Heart right ventricle (tissue), 16 donors: ENCODE data around the gene CCDC186. TPM values are rescaled to one million over a fixed set of nuclear protein-coding genes. Genes with fewer than 3 reads are reported as not detected.
A peak's percentile ranks its signal among the peaks of the same experiment; 100 is the strongest.
"Not testable (repeated sequence)": the region's sequence is repeated elsewhere in the genome, so short reads cannot be mapped to it uniquely, and the experiment has no call there.

Experiments used
- ATAC-seq, 8 donors: fragments of 200-7000 bp; cut with Tn5 transposase; one replicate each; pipeline ENCODE4 v1.9.1; 2020; ENCODE audit warnings: mild to moderate bottlenecking in 8 of 8, moderate library complexity in 8 of 8, moderate number of reproducible peaks in 1 of 8
- DNase-seq, 2 donors: peaks; one replicate each; pipeline ENCODE4 v3.0.0-alpha.2; 2020
- H3K27ac ChIP-seq, 10 donors: fragments of 200-600 bp; sonication (generic) in 2 of 10; one replicate each; pipeline versions ENCODE4 v1.5.0 to v1.8.0; 2020 to 2022; ENCODE audit warnings: mild to moderate bottlenecking in 3 of 10
- H3K27me3 ChIP-seq, 7 donors: fragments of 200-600 bp; one replicate each; pipeline ENCODE4 v1.8.0; 2021 to 2022; ENCODE audit warnings: mild to moderate bottlenecking in 2 of 7
- H3K36me3 ChIP-seq, 9 donors: fragments of 200-600 bp; sonication (generic) in 1 of 9; one replicate each; pipeline versions ENCODE4 v1.5.0 to v1.8.0; 2020 to 2022; ENCODE audit warnings: mild to moderate bottlenecking in 2 of 9
- H3K4me1 ChIP-seq, 9 donors: fragments of 200-600 bp; sonication (generic) in 1 of 9; one replicate each; pipeline versions ENCODE4 v1.5.0 to v1.8.0; 2020 to 2022; ENCODE audit warnings: mild to moderate bottlenecking in 4 of 9
- H3K4me3 ChIP-seq, 10 donors: fragments of 200-600 bp; sonication (generic) in 2 of 10; one replicate each; pipeline versions ENCODE4 v1.5.0 to v1.8.0; 2020 to 2022; ENCODE audit warnings: mild to moderate bottlenecking in 7 of 10, moderate library complexity in 2 of 10
- H3K9me3 ChIP-seq, 11 donors: fragments of 200-600 bp in 10 of 11; sonication (generic) in 2 of 11; one replicate each; pipeline versions ENCODE4 v1.5.0 to v1.8.0; 2013 to 2022; ENCODE audit warnings: mild to moderate bottlenecking in 2 of 11, control low read depth in 1 of 11, moderate library complexity in 1 of 11
- WGBS, 2 donors: extraction: QIAGEN DNeasy Blood & Tissue Kit; methylation state at CpG; one replicate each; pipeline ENCODE4 v1.1.7; 2013; ENCODE audit warnings: inconsistent platforms in 1 of 2; 5-methylcytosine and 5-hydroxymethylcytosine counted together
- intact Hi-C, 10 donors: fragments of 100-400 bp; cut with DNase I; formaldehyde crosslinking; loops; one replicate each; pipeline versions ENCODE4 v1.11.1 to v1.14.2; 2022
- polyA plus RNA-seq, 2 donors: library from polyadenylated mRNA; stranded (reverse); fragments of 200-250 nt; gene quantifications; one replicate each; pipeline ENCODE4 v1.2.3, GENCODE V29; 2013
- total RNA-seq, 10 donors: library from RNA; stranded (reverse); fragmentation: NEBNext Ultra II Directional in 3 of 10; extraction: Animal tissue kit (Norgen Biotek cat#: 25700) in 3 of 10; gene quantifications; one replicate each; pipeline versions ENCODE4 v1.2.1 to v1.2.4, GENCODE V29; 2021 to 2023
- TF ChIP-seq, protein P1 (sequence below), 9 donors: fragments of 200-600 bp; sonication (generic) in 2 of 9; IDR thresholded peaks; one replicate each; pipeline versions ENCODE4 v1.5.0 to v1.8.0; 2021 to 2022; ENCODE audit warnings: antibody characterized with exemption in 9 of 9, mild to moderate bottlenecking in 5 of 9, moderate library complexity in 1 of 9
- donor health status: Arrhythmogenic right ventricular cardiomyopathy.
- donor health status: ischemic (EF 13 %, LVEDD 7.1; RV severe dilation, severe dysfunction).
- donor health status: healthy with polysubstance abuse.
- donor health status: DM: no; HTN: yes; CAD: no.
- donor health status: DM: no; HTN: no; CAD: no.
- donor health status: ischemic (EF 25% LVEDD 6.9; RV normal size, moderate dysfunction).
- donor health status: ischemic (EF 25% LVEDD 5.7; RV mildly dilated, moderate dysfunction).
- donor health status: healthy.
- donor health status: DM: yes; HTN: yes; CAD: no.
- donor health status: Ischemic cardiomyopathy.
- donor health status: ischemic (EF 35%, LVEDD 5.7; RV mildly dilated, moderate dysfunction).
- donor health status: nonischemic (EF 11% LVEDD 7.7; RV severe dilation, severe dysfunction).
- donor health status: DM: yes; HTN: yes; CAD: no.
- donor health status: PGD.
- donor health status: ischemic (EF 29% LVEDD 5.4; RV normal size, mild dysfunction).
- donor health status: nonischemic (EF 23%, LVEDD 6.1; RV moderate dilation, normal function).

The CCDC186 gene
- total and polyA plus RNA-seq, 12 donors, result 3.4 to 28.9 (median 19.0) TPM

DNA sequence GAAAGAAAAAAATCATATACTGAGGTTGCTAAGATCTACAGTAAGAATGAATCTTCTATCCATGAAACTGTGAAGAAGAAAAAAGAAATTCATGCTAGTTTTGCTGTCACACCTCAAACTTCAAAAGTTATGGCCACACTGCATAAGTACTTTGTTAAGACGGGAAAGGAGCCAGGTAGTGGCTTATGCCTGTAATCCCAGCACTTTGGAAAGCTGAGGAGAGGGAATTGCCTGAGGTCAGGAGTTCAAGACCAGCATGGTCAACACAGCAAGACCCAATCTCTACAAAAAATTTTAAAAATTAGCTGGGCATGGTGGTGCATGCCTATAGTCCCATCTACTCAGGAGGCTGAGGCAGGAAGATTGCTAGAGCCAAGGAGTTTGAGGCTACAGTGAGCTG, 22.1 kb downstream of the CCDC186 start:
- ATAC-seq (no peak), DNase-seq (no peak)
- Histone ChIP-seq H3K9me3 (peaks cover 0 to 8% (median 0%) of the 10 kb centered on the region in 11 donors), H3K27me3 (no peaks in the 10 kb centered on the region), H3K27ac (no peak overlapping the region), H3K4me1 (no peaks in the 10 kb centered on the region), H3K4me3 (no peak overlapping the region), H3K36me3 (peaks cover 0 to 82% (median 31%) of the 10 kb centered on the region in 9 donors)
- TF ChIP-seq, protein P1, sequence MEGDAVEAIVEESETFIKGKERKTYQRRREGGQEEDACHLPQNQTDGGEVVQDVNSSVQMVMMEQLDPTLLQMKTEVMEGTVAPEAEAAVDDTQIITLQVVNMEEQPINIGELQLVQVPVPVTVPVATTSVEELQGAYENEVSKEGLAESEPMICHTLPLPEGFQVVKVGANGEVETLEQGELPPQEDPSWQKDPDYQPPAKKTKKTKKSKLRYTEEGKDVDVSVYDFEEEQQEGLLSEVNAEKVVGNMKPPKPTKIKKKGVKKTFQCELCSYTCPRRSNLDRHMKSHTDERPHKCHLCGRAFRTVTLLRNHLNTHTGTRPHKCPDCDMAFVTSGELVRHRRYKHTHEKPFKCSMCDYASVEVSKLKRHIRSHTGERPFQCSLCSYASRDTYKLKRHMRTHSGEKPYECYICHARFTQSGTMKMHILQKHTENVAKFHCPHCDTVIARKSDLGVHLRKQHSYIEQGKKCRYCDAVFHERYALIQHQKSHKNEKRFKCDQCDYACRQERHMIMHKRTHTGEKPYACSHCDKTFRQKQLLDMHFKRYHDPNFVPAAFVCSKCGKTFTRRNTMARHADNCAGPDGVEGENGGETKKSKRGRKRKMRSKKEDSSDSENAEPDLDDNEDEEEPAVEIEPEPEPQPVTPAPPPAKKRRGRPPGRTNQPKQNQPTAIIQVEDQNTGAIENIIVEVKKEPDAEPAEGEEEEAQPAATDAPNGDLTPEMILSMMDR (IDR thresholded peaks at IDR 0.05), result no peak
- intact Hi-C loops, result no loop called here
- 95 to 96% methylated on average over 1 of the region's 1 CpG for WGBS, 2 donors

DNA sequence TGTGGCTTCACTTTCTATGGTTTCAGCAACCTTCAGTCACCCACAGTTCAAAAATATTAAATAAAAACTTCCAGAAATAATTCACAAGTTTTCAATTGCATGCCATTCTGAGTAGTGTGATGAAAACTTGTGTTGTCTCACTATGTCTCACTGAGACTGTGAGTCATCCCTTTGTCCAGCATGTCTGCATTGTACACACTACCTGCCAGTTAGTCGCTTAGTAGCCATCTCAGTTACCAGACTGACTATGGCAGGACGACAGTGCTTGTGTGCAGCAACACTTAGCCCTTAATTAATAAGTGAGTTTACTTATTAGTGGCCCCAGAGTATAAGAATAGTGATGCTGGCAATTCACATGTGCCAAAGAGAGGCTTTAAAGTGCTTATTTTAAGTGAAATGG, 22.5 kb downstream of the CCDC186 start:
- DNase-seq (no peak), ATAC-seq (no peak)

DNA sequence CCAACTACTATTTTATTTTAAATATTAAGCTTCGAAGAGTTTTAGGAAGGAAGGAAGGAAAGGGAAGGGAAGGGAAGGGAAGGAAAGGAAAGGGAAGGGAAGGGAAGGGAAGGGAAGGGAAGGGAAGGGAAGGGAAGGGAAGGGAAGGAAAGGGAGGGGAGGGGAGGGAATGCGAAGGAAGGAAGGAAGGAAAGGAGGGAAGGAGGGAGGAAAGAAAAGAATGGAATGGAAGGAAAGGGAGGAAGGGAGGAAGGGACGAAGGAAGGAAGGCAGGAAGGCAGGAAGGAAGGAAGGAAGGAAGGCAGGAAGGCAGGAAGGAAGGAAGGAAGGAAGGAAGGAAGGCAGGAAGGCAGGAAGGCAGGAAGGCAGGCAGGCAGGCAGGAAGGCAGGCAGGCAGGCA, 24.5 kb downstream of the CCDC186 start:
- ATAC-seq, H3K27me3 ChIP-seq, H3K4me1 ChIP-seq, DNase-seq, intact Hi-C loops, H3K9me3 ChIP-seq, H3K27ac ChIP-seq, H3K4me3 ChIP-seq: not testable (repeated sequence)
- WGBS, 2 donors, result 75 to 78% methylated on average over 3 of the region's 3 CpGs
- peaks cover 0 to 82% (median 31%) of the 10 kb centered on the region in 9 donors for H3K36me3 ChIP-seq

More for the DNA sequence above, 22.5 kb downstream of the CCDC186 start:
- H3K36me3 ChIP-seq, result peaks cover 0 to 82% (median 31%) of the 10 kb centered on the region in 9 donors
- no peaks in the 10 kb centered on the region for H3K4me1 ChIP-seq
- H3K4me3 ChIP-seq, result no peak overlapping the region
- intact Hi-C loops, result no loop called here
- H3K9me3 ChIP-seq, result peaks cover 0 to 8% (median 0%) of the 10 kb centered on the region in 11 donors
- TF ChIP-seq, protein P1 (IDR thresholded peaks at IDR 0.05), result no peak
- no peaks in the 10 kb centered on the region for H3K27me3 ChIP-seq
- 94 to 96% methylated on average over 2 of the region's 2 CpGs for WGBS, 2 donors
- H3K27ac ChIP-seq, result no peak overlapping the region

GRCh38 chr10:114143160-114143559, 30.8 kb downstream of the CCDC186 start:
- Histone ChIP-seq H3K4me3 (no peak overlapping the region), H3K9me3 (no peaks in the 10 kb centered on the region), H3K36me3 (peaks cover 0 to 86% (median 20%) of the 10 kb centered on the region in 9 donors), H3K27me3 (no peaks in the 10 kb centered on the region), H3K27ac (no peak overlapping the region), H3K4me1 (peaks cover 0 to 7% (median 0%) of the 10 kb centered on the region in 9 donors)
- intact Hi-C loops, result no loop called here
- no peak for DNase-seq
- no peak for ATAC-seq
- TF ChIP-seq, protein P1 (IDR thresholded peaks at IDR 0.05), result no peak
- WGBS, 2 donors, result 91 to 96% methylated on average over 1 of the region's 1 CpG

DNA sequence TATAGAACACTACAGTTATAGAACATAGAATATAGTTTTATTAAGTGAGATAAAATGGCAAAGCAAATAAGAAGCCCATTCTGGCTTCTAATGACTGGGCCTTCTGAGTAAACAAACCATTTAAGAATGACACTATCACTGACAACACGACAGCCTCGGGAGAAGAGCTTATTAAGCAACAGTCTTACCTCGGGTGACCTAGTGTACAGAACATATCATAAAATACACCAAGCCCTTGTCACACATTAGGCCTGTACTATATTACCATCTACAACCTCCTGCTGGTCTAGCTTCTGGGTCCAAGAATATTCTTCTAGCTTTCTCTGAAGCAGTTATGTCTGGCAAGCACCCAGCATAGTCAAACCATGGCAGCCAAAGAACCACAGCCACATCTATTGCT, 32.0 kb downstream of the CCDC186 start:
- Histone ChIP-seq H3K9me3 (no peaks in the 10 kb centered on the region), H3K36me3 (peaks cover 0 to 83% (median 17%) of the 10 kb centered on the region in 9 donors), H3K4me3 (no peak overlapping the region), H3K27me3 (no peaks in the 10 kb centered on the region), H3K27ac (no peak overlapping the region), H3K4me1 (peaks cover 0 to 7% (median 0%) of the 10 kb centered on the region in 9 donors)
- 48 to 60% methylated on average over 3 of the region's 3 CpGs for WGBS, 2 donors
- no peak for DNase-seq
- TF ChIP-seq, protein P1 (IDR thresholded peaks at IDR 0.05), result no peak
- peak in 2 of 8 donors; percentile 59 to 85 for ATAC-seq
- intact Hi-C loops, result no loop called here

- H3K9me3 ChIP-seq, intact Hi-C loops, ATAC-seq, H3K4me3 ChIP-seq, H3K4me1 ChIP-seq, H3K27ac ChIP-seq, DNase-seq, H3K27me3 ChIP-seq: not testable (repeated sequence)
- 89 to 92% methylated on average over 2 of the region's 2 CpGs for WGBS, 2 donors
- H3K36me3 ChIP-seq, result peaks cover 0 to 84% (median 28%) of the 10 kb centered on the region in 9 donors
These were observed 33.2 kb downstream of the CCDC186 start for GRCh38 chr10:114140827-114141226.
